GM23338 (cell line): ENCODE data around the gene CNNM4. TPM values are rescaled to one million over a fixed set of nuclear protein-coding genes. Genes with fewer than 3 reads are reported as not detected.

Experiments used
- ATAC-seq: fragments of 200-7000 bp; cut with Tn5 transposase; 3 replicates; pipeline ENCODE4 v1.9.1; 2020
- DNase-seq: peaks from one replicate; pipeline ENCODE4 v3.0.0-alpha.2; 2015; ENCODE audit warnings: low spot score
- H2AFZ ChIP-seq: fragments of 200-600 bp; sonication (generic); 2 replicates; pipeline ENCODE4 v1.8.0; 2016; ENCODE audit warnings: antibody characterized with exemption, mild to moderate bottlenecking, moderate library complexity
- H3F3A ChIP-seq: fragments of 200-600 bp; sonication (generic); replicated peaks from 2 replicates; pipeline ENCODE4 v1.8.0; 2017; ENCODE audit warnings: antibody characterized with exemption, mixed run types, low read depth
- H3K27ac ChIP-seq: fragments of 200-600 bp; sonication (generic); 2 replicates; pipeline ENCODE4 v1.6.1; 2016; ENCODE audit warnings: low read depth
- H3K27me3 ChIP-seq: fragments of 200-600 bp; sonication (generic); 2 replicates; pipeline ENCODE4 v1.8.0; 2016; ENCODE audit warnings: mild to moderate bottlenecking, mixed run types, moderate library complexity; ENCODE audit not compliant: insufficient read depth
- H3K36me3 ChIP-seq: fragments of 200-600 bp; sonication (generic); 2 replicates; pipeline ENCODE4 v1.8.0; 2016; ENCODE audit warnings: mild to moderate bottlenecking; ENCODE audit not compliant: insufficient read depth
- H3K4me1 ChIP-seq: fragments of 200-600 bp; sonication (generic); 2 replicates; pipeline ENCODE4 v1.8.0; 2016; ENCODE audit warnings: mild to moderate bottlenecking, moderate library complexity; ENCODE audit not compliant: insufficient read depth
- H3K4me2 ChIP-seq: fragments of 200-600 bp; sonication (generic); 2 replicates; pipeline ENCODE4 v1.7.1; 2017; ENCODE audit warnings: mixed run types
- H3K4me3 ChIP-seq: fragments of 200-600 bp; sonication (generic); 2 replicates; pipeline ENCODE4 v1.6.1; 2016; ENCODE audit warnings: mixed run types
- H3K79me2 ChIP-seq: fragments of 200-600 bp; sonication (generic); replicated peaks from 2 replicates; pipeline ENCODE4 v1.8.0; 2017; ENCODE audit warnings: mild to moderate bottlenecking; ENCODE audit not compliant: insufficient read depth
- H3K9me2 ChIP-seq: fragments of 200-600 bp; sonication (generic); 2 replicates; pipeline ENCODE4 v1.8.0; 2017; ENCODE audit not compliant: insufficient read depth
- H4K20me1 ChIP-seq: fragments of 200-600 bp; sonication (generic); replicated peaks from 2 replicates; pipeline ENCODE4 v1.8.0; 2017; ENCODE audit warnings: mild to moderate bottlenecking; ENCODE audit not compliant: insufficient read depth
- H3K27ac Mint-ChIP-seq: 2 replicates; pipeline ENCODE4 v1.8.0; 2020; ENCODE audit warnings: inconsistent platforms, mild to moderate bottlenecking, moderate library complexity, mixed read lengths
- H3K27me3 Mint-ChIP-seq: 3 replicates; pipeline ENCODE4 v1.8.0; 2022; ENCODE audit warnings: low read depth, mild to moderate bottlenecking, moderate library complexity, mixed read lengths, inconsistent platforms; ENCODE audit not compliant: insufficient read depth, poor library complexity
- H3K36me3 Mint-ChIP-seq: 3 replicates; pipeline ENCODE4 v1.8.0; 2021; ENCODE audit warnings: low read depth, mild to moderate bottlenecking, inconsistent platforms, moderate library complexity, mixed read lengths
- H3K4me1 Mint-ChIP-seq: 3 replicates; pipeline ENCODE4 v1.8.0; 2020; ENCODE audit warnings: mild to moderate bottlenecking, inconsistent platforms, mixed read lengths
- H3K4me3 Mint-ChIP-seq: 3 replicates; pipeline ENCODE4 v1.8.0; 2021; ENCODE audit warnings: moderate library complexity, mild to moderate bottlenecking, inconsistent platforms, mixed read lengths
- H3K9me3 Mint-ChIP-seq: 3 replicates; pipeline ENCODE4 v1.8.0; 2020; ENCODE audit warnings: moderate library complexity, mild to moderate bottlenecking, inconsistent platforms, mixed read lengths
- CREB1 ChIP-seq: fragments of 250-450 bp; sonication (Bioruptor Pico); IDR thresholded peaks from 2 replicates; pipeline ENCODE4 v1.5.0; 2020; ENCODE audit warnings: low read depth, mild to moderate bottlenecking, moderate library complexity
- EZH2 ChIP-seq: fragments of 200-600 bp; sonication (generic); IDR thresholded peaks from one replicate; pipeline ENCODE4 v1.8.0; 2017; ENCODE audit warnings: antibody characterized with exemption, mild to moderate bottlenecking, low read depth; ENCODE audit not compliant: unreplicated experiment
- EZH2phosphoT487 ChIP-seq: fragments of 200-600 bp; sonication (generic); IDR thresholded peaks from one replicate; pipeline ENCODE4 v1.8.1; 2018; ENCODE audit warnings: antibody characterized with exemption; ENCODE audit not compliant: unreplicated experiment
- JUNB ChIP-seq: IDR thresholded peaks from one replicate; pipeline ENCODE4 v1.6.1; 2016; ENCODE audit warnings: antibody characterized with exemption; ENCODE audit not compliant: unreplicated experiment
- NANOG ChIP-seq: IDR thresholded peaks from 2 replicates; pipeline ENCODE4 v1.6.1; 2016; ENCODE audit warnings: antibody characterized with exemption, borderline replicate concordance
- REST ChIP-seq: IDR thresholded peaks from one replicate; pipeline ENCODE4 v1.6.1; 2018; ENCODE audit warnings: antibody characterized with exemption; ENCODE audit not compliant: unreplicated experiment
- STAT1 ChIP-seq: IDR thresholded peaks from one replicate; pipeline ENCODE4 v1.6.1; 2016; ENCODE audit warnings: antibody characterized with exemption; ENCODE audit not compliant: unreplicated experiment
- ZNF114 ChIP-seq: fragments of 250-450 bp; sonication (Bioruptor Pico); IDR thresholded peaks from 2 replicates; pipeline ENCODE4 v1.5.0; 2020; ENCODE audit warnings: mild to moderate bottlenecking, moderate library complexity
- polyA plus RNA-seq: library from polyadenylated mRNA; unstranded; fragments of >200 nt; fragmentation: Nextera tagmentation; extraction: Ambion mirVana; gene quantifications from 2 replicates; pipeline ENCODE4 v1.2.1, GENCODE V29; 2016
- total RNA-seq: library from RNA; depleted of rRNA; stranded (reverse); fragments of >200 nt; shearing (Covaris generic); gene quantifications from 2 replicates; pipeline ENCODE4 v1.2.3, GENCODE V29; 2014
- TF ChIP-seq, protein P1 (sequence below): IDR thresholded peaks from 2 replicates; pipeline ENCODE4 v1.6.1; 2016; ENCODE audit warnings: antibody characterized with exemption
- TF ChIP-seq, protein P2 (sequence below): fragments of 250-450 bp; sonication (Bioruptor Pico); IDR thresholded peaks from 2 replicates; pipeline ENCODE4 v1.5.0; 2020; ENCODE audit warnings: mild to moderate bottlenecking, moderate library complexity
- TF ChIP-seq, protein P3 (sequence below), 2 experiments: fragments of 200-600 bp in 1 of 2; sonication (generic) in 1 of 2; conservative IDR thresholded peaks; 2 replicates each; pipeline versions ENCODE4 v1.5.1 to v1.6.1; 2016 to 2017; ENCODE audit warnings: antibody characterized with exemption in 2 of 2, low read depth in 2 of 2, mild to moderate bottlenecking in 2 of 2, moderate library complexity in 1 of 2

Gene CNNM4
- total and polyA plus RNA-seq, 2 experiments from 2014 or later: 2.9 to 12.9 TPM

GRCh38 chr2:96826546-96827278, 66.0 kb downstream of the CNNM4 start:
- H3K27me3 ChIP-seq: no peaks in the 10 kb centered on the region
- TF ChIP-seq JUNB (no peak), NANOG (no peak), EZH2phosphoT487 (no peak), STAT1 (no peak), REST (no peak), ZNF114 (no peak), EZH2 (no peak), CREB1 (CRISPR knock-in tag) (no peak)
- TF ChIP-seq, protein P1, sequence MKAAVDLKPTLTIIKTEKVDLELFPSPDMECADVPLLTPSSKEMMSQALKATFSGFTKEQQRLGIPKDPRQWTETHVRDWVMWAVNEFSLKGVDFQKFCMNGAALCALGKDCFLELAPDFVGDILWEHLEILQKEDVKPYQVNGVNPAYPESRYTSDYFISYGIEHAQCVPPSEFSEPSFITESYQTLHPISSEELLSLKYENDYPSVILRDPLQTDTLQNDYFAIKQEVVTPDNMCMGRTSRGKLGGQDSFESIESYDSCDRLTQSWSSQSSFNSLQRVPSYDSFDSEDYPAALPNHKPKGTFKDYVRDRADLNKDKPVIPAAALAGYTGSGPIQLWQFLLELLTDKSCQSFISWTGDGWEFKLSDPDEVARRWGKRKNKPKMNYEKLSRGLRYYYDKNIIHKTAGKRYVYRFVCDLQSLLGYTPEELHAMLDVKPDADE: no peak
- TF ChIP-seq, protein P2, sequence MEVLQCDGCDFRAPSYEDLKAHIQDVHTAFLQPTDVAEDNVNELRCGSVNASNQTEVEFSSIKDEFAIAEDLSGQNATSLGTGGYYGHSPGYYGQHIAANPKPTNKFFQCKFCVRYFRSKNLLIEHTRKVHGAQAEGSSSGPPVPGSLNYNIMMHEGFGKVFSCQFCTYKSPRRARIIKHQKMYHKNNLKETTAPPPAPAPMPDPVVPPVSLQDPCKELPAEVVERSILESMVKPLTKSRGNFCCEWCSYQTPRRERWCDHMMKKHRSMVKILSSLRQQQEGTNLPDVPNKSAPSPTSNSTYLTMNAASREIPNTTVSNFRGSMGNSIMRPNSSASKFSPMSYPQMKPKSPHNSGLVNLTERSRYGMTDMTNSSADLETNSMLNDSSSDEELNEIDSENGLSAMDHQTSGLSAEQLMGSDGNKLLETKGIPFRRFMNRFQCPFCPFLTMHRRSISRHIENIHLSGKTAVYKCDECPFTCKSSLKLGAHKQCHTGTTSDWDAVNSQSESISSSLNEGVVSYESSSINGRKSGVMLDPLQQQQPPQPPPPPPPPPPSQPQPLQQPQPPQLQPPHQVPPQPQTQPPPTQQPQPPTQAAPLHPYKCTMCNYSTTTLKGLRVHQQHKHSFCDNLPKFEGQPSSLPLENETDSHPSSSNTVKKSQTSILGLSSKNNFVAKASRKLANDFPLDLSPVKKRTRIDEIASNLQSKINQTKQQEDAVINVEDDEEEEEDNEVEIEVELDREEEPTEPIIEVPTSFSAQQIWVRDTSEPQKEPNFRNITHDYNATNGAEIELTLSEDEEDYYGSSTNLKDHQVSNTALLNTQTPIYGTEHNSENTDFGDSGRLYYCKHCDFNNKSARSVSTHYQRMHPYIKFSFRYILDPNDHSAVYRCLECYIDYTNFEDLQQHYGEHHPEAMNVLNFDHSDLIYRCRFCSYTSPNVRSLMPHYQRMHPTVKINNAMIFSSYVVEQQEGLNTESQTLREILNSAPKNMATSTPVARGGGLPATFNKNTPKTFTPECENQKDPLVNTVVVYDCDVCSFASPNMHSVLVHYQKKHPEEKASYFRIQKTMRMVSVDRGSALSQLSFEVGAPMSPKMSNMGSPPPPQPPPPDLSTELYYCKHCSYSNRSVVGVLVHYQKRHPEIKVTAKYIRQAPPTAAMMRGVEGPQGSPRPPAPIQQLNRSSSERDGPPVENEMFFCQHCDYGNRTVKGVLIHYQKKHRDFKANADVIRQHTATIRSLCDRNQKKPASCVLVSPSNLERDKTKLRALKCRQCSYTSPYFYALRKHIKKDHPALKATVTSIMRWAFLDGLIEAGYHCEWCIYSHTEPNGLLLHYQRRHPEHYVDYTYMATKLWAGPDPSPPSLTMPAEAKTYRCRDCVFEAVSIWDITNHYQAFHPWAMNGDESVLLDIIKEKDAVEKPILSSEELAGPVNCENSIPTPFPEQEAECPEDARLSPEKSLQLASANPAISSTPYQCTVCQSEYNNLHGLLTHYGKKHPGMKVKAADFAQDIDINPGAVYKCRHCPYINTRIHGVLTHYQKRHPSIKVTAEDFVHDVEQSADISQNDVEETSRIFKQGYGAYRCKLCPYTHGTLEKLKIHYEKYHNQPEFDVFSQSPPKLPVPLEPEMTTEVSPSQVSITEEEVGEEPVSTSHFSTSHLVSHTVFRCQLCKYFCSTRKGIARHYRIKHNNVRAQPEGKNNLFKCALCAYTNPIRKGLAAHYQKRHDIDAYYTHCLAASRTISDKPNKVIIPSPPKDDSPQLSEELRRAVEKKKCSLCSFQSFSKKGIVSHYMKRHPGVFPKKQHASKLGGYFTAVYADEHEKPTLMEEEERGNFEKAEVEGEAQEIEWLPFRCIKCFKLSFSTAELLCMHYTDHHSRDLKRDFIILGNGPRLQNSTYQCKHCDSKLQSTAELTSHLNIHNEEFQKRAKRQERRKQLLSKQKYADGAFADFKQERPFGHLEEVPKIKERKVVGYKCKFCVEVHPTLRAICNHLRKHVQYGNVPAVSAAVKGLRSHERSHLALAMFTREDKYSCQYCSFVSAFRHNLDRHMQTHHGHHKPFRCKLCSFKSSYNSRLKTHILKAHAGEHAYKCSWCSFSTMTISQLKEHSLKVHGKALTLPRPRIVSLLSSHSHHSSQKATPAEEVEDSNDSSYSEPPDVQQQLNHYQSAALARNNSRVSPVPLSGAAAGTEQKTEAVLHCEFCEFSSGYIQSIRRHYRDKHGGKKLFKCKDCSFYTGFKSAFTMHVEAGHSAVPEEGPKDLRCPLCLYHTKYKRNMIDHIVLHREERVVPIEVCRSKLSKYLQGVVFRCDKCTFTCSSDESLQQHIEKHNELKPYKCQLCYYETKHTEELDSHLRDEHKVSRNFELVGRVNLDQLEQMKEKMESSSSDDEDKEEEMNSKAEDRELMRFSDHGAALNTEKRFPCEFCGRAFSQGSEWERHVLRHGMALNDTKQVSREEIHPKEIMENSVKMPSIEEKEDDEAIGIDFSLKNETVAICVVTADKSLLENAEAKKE (CRISPR knock-in tag): no peak
- TF ChIP-seq, protein P3, sequence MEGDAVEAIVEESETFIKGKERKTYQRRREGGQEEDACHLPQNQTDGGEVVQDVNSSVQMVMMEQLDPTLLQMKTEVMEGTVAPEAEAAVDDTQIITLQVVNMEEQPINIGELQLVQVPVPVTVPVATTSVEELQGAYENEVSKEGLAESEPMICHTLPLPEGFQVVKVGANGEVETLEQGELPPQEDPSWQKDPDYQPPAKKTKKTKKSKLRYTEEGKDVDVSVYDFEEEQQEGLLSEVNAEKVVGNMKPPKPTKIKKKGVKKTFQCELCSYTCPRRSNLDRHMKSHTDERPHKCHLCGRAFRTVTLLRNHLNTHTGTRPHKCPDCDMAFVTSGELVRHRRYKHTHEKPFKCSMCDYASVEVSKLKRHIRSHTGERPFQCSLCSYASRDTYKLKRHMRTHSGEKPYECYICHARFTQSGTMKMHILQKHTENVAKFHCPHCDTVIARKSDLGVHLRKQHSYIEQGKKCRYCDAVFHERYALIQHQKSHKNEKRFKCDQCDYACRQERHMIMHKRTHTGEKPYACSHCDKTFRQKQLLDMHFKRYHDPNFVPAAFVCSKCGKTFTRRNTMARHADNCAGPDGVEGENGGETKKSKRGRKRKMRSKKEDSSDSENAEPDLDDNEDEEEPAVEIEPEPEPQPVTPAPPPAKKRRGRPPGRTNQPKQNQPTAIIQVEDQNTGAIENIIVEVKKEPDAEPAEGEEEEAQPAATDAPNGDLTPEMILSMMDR (conservative IDR thresholded peaks at IDR 0.05; ENCODE audit: low read depth in 2 of 2): no peak
- no peaks in the 10 kb centered on the region for H3K9me2 ChIP-seq
- no peaks in the 10 kb centered on the region for H3K9me3 Mint-ChIP-seq
- H3K36me3 ChIP-seq: peaks cover 16% of the 10 kb centered on the region; the same call in 1 of the 2 replicates
- H3K36me3 Mint-ChIP-seq: peaks cover 71% of the 10 kb centered on the region
- H4K20me1 ChIP-seq: peaks cover 15% of the 10 kb centered on the region; the same call in 1 of the 2 replicates
- no peak overlapping the region for H3K27ac ChIP-seq
- H3K4me1 ChIP-seq: no peaks in the 10 kb centered on the region
- no peak overlapping the region for H3K4me3 ChIP-seq
- H3K4me3 Mint-ChIP-seq: no peak overlapping the region
- ATAC-seq (no peak), DNase-seq (no peak)
- peaks cover 3% of the 10 kb centered on the region for H3K27me3 Mint-ChIP-seq
- H3K27ac Mint-ChIP-seq: no peak overlapping the region
- peaks cover 2% of the 10 kb centered on the region; the same call in 2 of the 3 replicates for H3K4me1 Mint-ChIP-seq
- H3K4me2 ChIP-seq: no peak overlapping the region
- peaks cover 6% of the 10 kb centered on the region; the same call in 1 of the 2 replicates for H3F3A ChIP-seq
- no peak overlapping the region for H2AFZ ChIP-seq
- peaks cover 30% of the 10 kb centered on the region for H3K79me2 ChIP-seq
